ENCODE measurements around the gene NUMB. TPM values are rescaled to one million over a fixed set of nuclear protein-coding genes. Genes with fewer than 3 reads are reported as not detected.
"Not testable (repeated sequence)": the region's sequence is repeated elsewhere in the genome, so short reads cannot be mapped to it uniquely, and the experiment has no call there.

Gene NUMB
- total RNA-seq, 1 donor from 2014 or later, result 218 TPM

- H3K9me3 Mint-ChIP-seq (ENCODE audit: unreplicated experiment), result no peaks in the 10 kb centered on the region
Observed at GRCh38 chr14:73422515-73422914, 35.8 kb downstream of the NUMB start.

GRCh38 chr14:73418227-73418626 is 40.1 kb downstream of the NUMB start:
- Mint-ChIP-seq H3K9me3 (ENCODE audit: unreplicated experiment) (no peaks in the 10 kb centered on the region), H3K4me1 (ENCODE audit: unreplicated experiment) (peaks cover 10% of the 10 kb centered on the region), H3K27me3 (ENCODE audit: unreplicated experiment) (peaks cover 2% of the 10 kb centered on the region), H3K27ac (ENCODE audit: unreplicated experiment) (no peak overlapping the region), H3K4me3 (ENCODE audit: unreplicated experiment) (no peak overlapping the region), H3K36me3 (ENCODE audit: low read depth, unreplicated experiment) (peaks cover 34% of the 10 kb centered on the region)
- TF ChIP-seq CTCF (IDR thresholded peaks at IDR 0.05; ENCODE audit: unreplicated experiment), result no peak
- DNase-seq (ENCODE audit: low spot score), result no peak

More at GRCh38 chr14:73422515-73422914, 35.8 kb downstream of the NUMB start:
- Mint-ChIP-seq H3K4me1 (ENCODE audit: unreplicated experiment) (peaks cover 28% of the 10 kb centered on the region), H3K36me3 (ENCODE audit: low read depth, unreplicated experiment) (peaks cover 22% of the 10 kb centered on the region), H3K27me3 (ENCODE audit: unreplicated experiment) (peaks cover 2% of the 10 kb centered on the region), H3K27ac (ENCODE audit: unreplicated experiment) (peak overlapping the region; percentile 68), H3K4me3 (ENCODE audit: unreplicated experiment) (peak overlapping the region; percentile 63)
- no peak for TF ChIP-seq CTCF (IDR thresholded peaks at IDR 0.05; ENCODE audit: unreplicated experiment)
- DNase-seq (ENCODE audit: low spot score), result no peak

GRCh38 chr14:73406248-73406647 is 52.1 kb downstream of the NUMB start:
- peaks cover 20% of the 10 kb centered on the region for H3K36me3 Mint-ChIP-seq (ENCODE audit: low read depth, unreplicated experiment)
- DNase-seq (ENCODE audit: low spot score); H3K4me1 Mint-ChIP-seq (ENCODE audit: unreplicated experiment); H3K27me3 Mint-ChIP-seq (ENCODE audit: unreplicated experiment); H3K4me3 Mint-ChIP-seq (ENCODE audit: unreplicated experiment); H3K9me3 Mint-ChIP-seq (ENCODE audit: unreplicated experiment); H3K27ac Mint-ChIP-seq (ENCODE audit: unreplicated experiment): not testable (repeated sequence)

GRCh38 chr14:73403181-73403752 is 55.1 kb downstream of the NUMB start:
- Mint-ChIP-seq H3K27ac (ENCODE audit: unreplicated experiment) (peak overlapping the region; percentile 52), H3K4me3 (ENCODE audit: unreplicated experiment) (no peak overlapping the region), H3K27me3 (ENCODE audit: unreplicated experiment) (no peaks in the 10 kb centered on the region), H3K9me3 (ENCODE audit: unreplicated experiment) (no peaks in the 10 kb centered on the region), H3K4me1 (ENCODE audit: unreplicated experiment) (peaks cover 9% of the 10 kb centered on the region), H3K36me3 (ENCODE audit: low read depth, unreplicated experiment) (peaks cover 19% of the 10 kb centered on the region)
- DNase-seq (ENCODE audit: low spot score), result no peak
- no peak for TF ChIP-seq CTCF (IDR thresholded peaks at IDR 0.05; ENCODE audit: unreplicated experiment)

- DNase-seq (ENCODE audit: low spot score), result no peak
- H3K4me3 Mint-ChIP-seq (ENCODE audit: unreplicated experiment), result no peak overlapping the region
- H3K27ac Mint-ChIP-seq (ENCODE audit: unreplicated experiment), result no peak overlapping the region
Observed at GRCh38 chr14:73402579-73402978, 55.8 kb downstream of the NUMB start.

More at GRCh38 chr14:73402579-73402978, 55.8 kb downstream of the NUMB start:
- Mint-ChIP-seq H3K4me1 (ENCODE audit: unreplicated experiment) (peaks cover 9% of the 10 kb centered on the region), H3K9me3 (ENCODE audit: unreplicated experiment) (no peaks in the 10 kb centered on the region), H3K27me3 (ENCODE audit: unreplicated experiment) (no peaks in the 10 kb centered on the region), H3K36me3 (ENCODE audit: low read depth, unreplicated experiment) (peaks cover 18% of the 10 kb centered on the region)
- TF ChIP-seq CTCF (IDR thresholded peaks at IDR 0.05; ENCODE audit: unreplicated experiment), result no peak

All from endothelial cell (in vitro differentiated cells).